OCI-LY1 (cell line): ENCODE measurements around the gene WIZ.

Experiments used
- H2AFZ ChIP-seq: fragments of 200-600 bp; sonication (generic), shearing (Covaris generic); 2 replicates; pipeline ENCODE4 v1.6.0; 2014; ENCODE audit warnings: antibody characterized with exemption, mild to moderate bottlenecking, low read length
- H3F3A ChIP-seq: fragments of 200-600 bp; sonication (generic), shearing (Covaris generic); 2 replicates; pipeline ENCODE4 v1.6.0; 2014; ENCODE audit warnings: mild to moderate bottlenecking, antibody characterized with exemption, low read length, moderate library complexity; ENCODE audit not compliant: insufficient read depth
- H3K27ac ChIP-seq: fragments of 200-600 bp; sonication (generic); 2 replicates; pipeline ENCODE4 v1.5.1; 2014; ENCODE audit warnings: low read length, mixed run types, mild to moderate bottlenecking, low read depth; ENCODE audit not compliant: poor library complexity, severe bottlenecking
- H3K27me3 ChIP-seq: fragments of 200-600 bp; sonication (generic); 2 replicates; pipeline ENCODE4 v1.6.0; 2014; ENCODE audit warnings: antibody characterized with exemption, mild to moderate bottlenecking, low read length, moderate library complexity; ENCODE audit not compliant: insufficient read depth
- H3K36me3 ChIP-seq: fragments of 200-600 bp; sonication (generic); 2 replicates; pipeline ENCODE4 v1.6.1; 2014; ENCODE audit warnings: mild to moderate bottlenecking, antibody characterized with exemption, low read length, moderate library complexity, mixed read lengths; ENCODE audit not compliant: insufficient read depth
- H3K4me1 ChIP-seq: fragments of 200-600 bp; sonication (generic); 2 replicates; pipeline ENCODE4 v1.5.1; 2014; ENCODE audit warnings: mild to moderate bottlenecking, low read length, moderate library complexity; ENCODE audit not compliant: insufficient read depth, severe bottlenecking
- H3K4me2 ChIP-seq: fragments of 200-600 bp; sonication (generic), shearing (Covaris generic); 2 replicates; pipeline ENCODE4 v1.6.1; 2014; ENCODE audit warnings: low read length
- H3K4me3 ChIP-seq: fragments of 200-600 bp; sonication (generic); 2 replicates; pipeline ENCODE4 v1.5.1; 2014; ENCODE audit warnings: low read length, low read depth, mild to moderate bottlenecking, mixed read lengths; ENCODE audit not compliant: poor library complexity, severe bottlenecking
- H3K79me2 ChIP-seq: fragments of 200-600 bp; shearing (Covaris generic); 2 replicates; pipeline ENCODE4 v1.6.1; 2016; ENCODE audit warnings: mixed run types, low read length, mixed read lengths; ENCODE audit not compliant: insufficient read depth
- H3K9ac ChIP-seq: fragments of 200-600 bp; sonication (generic), shearing (Covaris generic); 2 replicates; pipeline ENCODE4 v1.6.1; 2014; ENCODE audit warnings: mild to moderate bottlenecking, low read length, mixed read lengths
- H3K9me2 ChIP-seq: fragments of 200-600 bp; sonication (generic), shearing (Covaris generic); 2 replicates; pipeline ENCODE4 v1.6.1; 2014; ENCODE audit warnings: low read depth, mild to moderate bottlenecking, low read length, mixed read lengths
- H3K9me3 ChIP-seq: fragments of 200-600 bp; shearing (Covaris generic); 2 replicates; pipeline ENCODE4 v1.6.1; 2014; ENCODE audit warnings: low read length, mixed read lengths
- H4K20me1 ChIP-seq: fragments of 200-600 bp; sonication (generic), shearing (Covaris generic); 2 replicates; pipeline ENCODE4 v1.6.0; 2016; ENCODE audit warnings: mild to moderate bottlenecking, low read length; ENCODE audit not compliant: insufficient read depth
- CTCF ChIP-seq: fragments of 200-600 bp; sonication (generic), shearing (Covaris generic); IDR thresholded peaks from 2 replicates; pipeline ENCODE4 v1.5.1; 2017; ENCODE audit warnings: mild to moderate bottlenecking, antibody characterized with exemption, low read length, moderate library complexity, mixed read lengths
- EZH2 ChIP-seq: fragments of 200-600 bp; sonication (generic), shearing (Covaris generic); IDR thresholded peaks from 2 replicates; pipeline ENCODE4 v1.8.0; 2017; ENCODE audit warnings: borderline replicate concordance, mixed run types, mild to moderate bottlenecking, antibody characterized with exemption, low read length, moderate library complexity, mixed read lengths

The WIZ gene

GRCh38 chr19:15381429-15381828 lies 68.3 kb downstream of the WIZ start:
- Histone ChIP-seq H3K9me2 (no peaks in the 10 kb centered on the region), H2AFZ (no peak overlapping the region), H3K79me2 (peaks cover 27% of the 10 kb centered on the region), H3K4me2 (no peak overlapping the region), H3K9ac (no peak overlapping the region), H3K27me3 (no peaks in the 10 kb centered on the region), H3K36me3 (peaks cover 19% of the 10 kb centered on the region), H4K20me1 (no peaks in the 10 kb centered on the region), H3K27ac (peak overlapping the region; percentile 60), H3K4me3 (no peak overlapping the region), H3F3A (peaks cover 5% of the 10 kb centered on the region; the same call in 1 of the 2 replicates), H3K9me3 (no peaks in the 10 kb centered on the region), H3K4me1 (peaks cover 31% of the 10 kb centered on the region)
- TF ChIP-seq CTCF = no peak
- TF ChIP-seq EZH2 = no peak

- Histone ChIP-seq H3K4me1 (peaks cover 41% of the 10 kb centered on the region), H3K9me3 (no peaks in the 10 kb centered on the region), H3K27me3 (no peaks in the 10 kb centered on the region), H3K79me2 (peaks cover 38% of the 10 kb centered on the region), H2AFZ (no peak overlapping the region), H3K4me2 (peak overlapping the region; percentile 94), H3K9ac (peak overlapping the region; percentile 76), H3K36me3 (peaks cover 20% of the 10 kb centered on the region), H4K20me1 (no peaks in the 10 kb centered on the region), H3K4me3 (peak overlapping the region; percentile 100), H3F3A (peaks cover 5% of the 10 kb centered on the region; the same call in 1 of the 2 replicates), H3K9me2 (no peaks in the 10 kb centered on the region), H3K27ac (peak overlapping the region; percentile 60)
- no peak for TF ChIP-seq CTCF
- no peak for TF ChIP-seq EZH2
Observed at GRCh38 chr19:15379999-15380647, 69.6 kb downstream of the WIZ start.

GRCh38 chr19:15379083-15379998 lies 70.4 kb downstream of the WIZ start, which contains the start of gene AKAP8:
Gene AKAP8 (minus strand): TSS chr19:15379787. CDS start chr19:15379731, 56 bp downstream.
- no peaks in the 10 kb centered on the region for H3K9me3 ChIP-seq
- peak within 1 kb of the TSS; percentile 100 for H3K4me3 ChIP-seq
- H3K9me2 ChIP-seq = no peaks in the 10 kb centered on the region
- peak within 1 kb of the TSS; percentile 100 for H3K9ac ChIP-seq
- H3K4me1 ChIP-seq = peaks cover 44% of the 10 kb centered on the region
- H3F3A ChIP-seq = peaks cover 5% of the 10 kb centered on the region; the same call in 1 of the 2 replicates
- no peaks in the 10 kb centered on the region for H4K20me1 ChIP-seq
- no peak within 1 kb of the TSS for H2AFZ ChIP-seq
- peaks cover 45% of the 10 kb centered on the region for H3K79me2 ChIP-seq
- no peaks in the 10 kb centered on the region for H3K27me3 ChIP-seq
- peak within 1 kb of the TSS; percentile 89 for H3K27ac ChIP-seq
- H3K4me2 ChIP-seq = peak within 1 kb of the TSS; percentile 94
- TF ChIP-seq EZH2 (no peak), CTCF (no peak)
- H3K36me3 ChIP-seq = peaks cover 24% of the 10 kb centered on the region
